OCI-LY7 (cell line): ENCODE results near the gene PRKACG.

Experiments
- CTCF ChIP-seq: fragments of 200-600 bp; sonication (generic); conservative IDR thresholded peaks from 2 replicates; pipeline ENCODE4 v1.5.1; 2014; ENCODE audit warnings: mild to moderate bottlenecking, antibody characterized with exemption, low read length, moderate library complexity, mixed read lengths
- EZH2phosphoT487 ChIP-seq: fragments of 200-600 bp; sonication (generic); IDR thresholded peaks from 2 replicates; pipeline ENCODE4 v1.6.1; 2018; ENCODE audit warnings: low read depth, borderline replicate concordance, mild to moderate bottlenecking, mixed run types, antibody characterized with exemption, low read length, moderate library complexity, mixed read lengths

DNA sequence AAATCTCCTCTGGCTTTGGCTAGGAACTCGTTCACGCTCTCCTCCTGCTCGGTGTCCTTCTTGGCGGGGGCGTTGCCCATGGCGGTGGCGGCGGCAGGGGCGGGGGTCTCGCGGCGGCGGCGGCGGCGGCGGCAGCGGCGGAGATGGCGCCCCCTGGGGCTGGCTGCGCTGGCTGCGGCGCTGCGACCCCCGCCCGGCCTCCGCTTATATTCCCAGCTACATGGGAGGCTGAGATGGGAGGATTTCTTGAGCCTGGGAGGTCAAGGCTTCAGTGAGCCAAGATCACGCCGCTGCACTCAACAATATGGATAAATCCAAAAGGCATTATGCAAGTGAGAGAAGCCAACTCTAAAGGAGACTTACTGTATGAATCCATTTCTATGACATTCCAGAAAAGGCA lies at the start of gene PRKACG:
- no peak for TF ChIP-seq CTCF
- no peak for TF ChIP-seq EZH2phosphoT487
